Stimulated activated CD4-positive, alpha-beta T cell treated with anti-CD3 and anti-CD28 coated beads, Interleukin-12 subunit alpha, Interleukin-12 subunit beta, amount 100 ng/mL, for 4 hours (primary cell): ENCODE measurements around the gene NFATC2IP.
"Not testable (repeated sequence)": the region's sequence is repeated elsewhere in the genome, so short reads cannot be mapped to it uniquely, and the experiment has no call there.

ENCODE experiments used
- DNase-seq: peaks from one replicate; pipeline ENCODE4 v3.0.0-alpha.2; 2020

NFATC2IP gene

DNA sequence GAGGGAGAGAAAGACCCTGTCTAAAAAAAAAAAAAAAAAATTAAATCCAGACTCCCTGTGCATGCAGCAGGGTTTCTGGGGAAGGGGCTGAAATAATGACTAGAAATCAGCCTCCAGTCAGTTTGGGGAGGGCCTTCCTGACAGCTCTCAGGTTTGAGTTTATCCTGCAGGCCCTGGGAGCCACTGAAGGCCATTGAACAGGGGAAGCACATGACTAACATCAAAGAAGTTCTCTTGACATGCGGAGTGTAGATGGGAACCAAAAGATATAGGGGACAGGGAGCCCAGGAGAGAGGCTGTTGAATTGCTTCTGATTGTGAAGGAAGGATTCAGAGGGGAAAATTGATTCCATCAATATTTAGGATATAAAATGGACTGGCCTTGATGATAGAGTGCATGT lies 22.9 kb upstream of the NFATC2IP start:
- no peak for DNase-seq

DNA sequence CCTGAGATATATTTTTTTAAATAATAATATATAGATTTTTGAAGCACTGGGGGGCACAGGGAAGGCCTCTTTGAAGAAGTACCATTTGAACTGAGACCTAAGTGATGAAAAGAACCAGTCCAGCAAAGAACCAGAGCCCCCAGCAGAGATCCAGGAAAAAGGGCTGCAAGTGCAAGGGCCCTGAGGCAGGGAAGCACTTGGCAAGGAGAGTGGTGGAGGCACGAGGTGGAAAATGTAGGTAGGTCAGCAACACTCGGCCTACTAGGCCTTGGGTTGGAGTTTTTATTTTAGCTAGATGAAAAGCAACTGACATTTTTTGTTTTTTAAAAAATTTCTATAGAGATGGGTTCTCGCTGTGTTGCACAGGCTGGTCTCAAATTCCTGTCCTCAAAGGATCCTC lies 20.5 kb upstream of the NFATC2IP start:
- no peak for DNase-seq

DNA sequence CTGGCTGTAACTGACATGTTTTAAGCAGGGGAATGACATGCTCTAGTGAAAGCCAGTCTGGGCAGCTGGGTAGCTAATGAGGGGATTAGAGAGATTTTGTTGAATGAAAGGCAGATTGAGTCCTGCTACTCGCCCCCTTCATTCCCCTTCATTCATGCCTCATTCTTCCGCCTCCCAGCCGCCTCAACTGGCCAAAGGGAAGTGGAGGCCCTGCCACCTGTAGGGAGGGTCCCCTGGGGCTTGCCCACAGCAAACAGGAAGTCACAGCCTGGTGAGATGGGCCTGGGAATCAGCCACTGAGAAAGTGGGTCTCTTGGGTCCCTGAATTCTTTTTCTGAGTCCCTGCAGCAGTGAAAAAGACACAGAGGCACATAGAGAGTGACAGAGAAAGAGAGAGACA lies 20.1 kb upstream of the NFATC2IP start:
- no peak for DNase-seq

DNA sequence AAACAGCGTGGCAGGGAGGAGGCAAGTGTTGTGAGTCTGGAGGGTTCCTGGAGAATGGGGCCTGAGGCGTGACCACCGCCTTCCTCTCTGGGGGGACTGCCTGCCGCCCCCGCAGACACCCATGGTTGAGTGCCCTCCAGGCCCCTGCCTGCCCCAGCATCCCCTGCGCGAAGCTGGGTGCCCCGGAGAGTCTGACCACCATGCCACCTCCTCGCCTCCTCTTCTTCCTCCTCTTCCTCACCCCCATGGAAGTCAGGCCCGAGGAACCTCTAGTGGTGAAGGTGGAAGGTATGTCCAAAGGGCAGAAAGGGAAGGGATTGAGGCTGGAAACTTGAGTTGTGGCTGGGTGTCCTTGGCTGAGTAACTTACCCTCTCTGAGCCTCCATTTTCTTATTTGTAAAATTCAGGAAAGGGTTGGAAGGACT lies 18.9 kb upstream of the NFATC2IP start, which contains the start of gene CD19:
Gene CD19 (plus strand): TSS at position 171 of the 425 bp plus-strand sequence. CDS start 30 bp downstream, at position 201.
- DNase-seq = no peak

DNA sequence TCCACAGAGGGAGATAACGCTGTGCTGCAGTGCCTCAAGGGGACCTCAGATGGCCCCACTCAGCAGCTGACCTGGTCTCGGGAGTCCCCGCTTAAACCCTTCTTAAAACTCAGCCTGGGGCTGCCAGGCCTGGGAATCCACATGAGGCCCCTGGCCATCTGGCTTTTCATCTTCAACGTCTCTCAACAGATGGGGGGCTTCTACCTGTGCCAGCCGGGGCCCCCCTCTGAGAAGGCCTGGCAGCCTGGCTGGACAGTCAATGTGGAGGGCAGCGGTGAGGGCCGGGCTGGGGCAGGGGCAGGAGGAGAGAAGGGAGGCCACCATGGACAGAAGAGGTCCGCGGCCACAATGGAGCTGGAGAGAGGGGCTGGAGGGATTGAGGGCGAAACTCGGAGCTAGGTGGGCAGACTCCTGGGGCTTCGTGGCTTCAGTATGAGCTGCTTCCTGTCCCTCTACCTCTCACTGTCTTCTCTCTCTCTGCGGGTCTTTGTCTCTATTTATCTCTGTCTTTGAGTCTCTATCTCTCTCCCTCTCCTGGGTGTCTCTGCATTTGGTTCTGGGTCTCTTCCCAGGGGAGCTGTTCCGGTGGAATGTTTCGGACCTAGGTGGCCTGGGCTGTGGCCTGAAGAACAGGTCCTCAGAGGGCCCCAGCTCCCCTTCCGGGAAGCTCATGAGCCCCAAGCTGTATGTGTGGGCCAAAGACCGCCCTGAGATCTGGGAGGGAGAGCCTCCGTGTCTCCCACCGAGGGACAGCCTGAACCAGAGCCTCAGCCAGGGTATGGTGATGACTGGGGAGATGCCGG lies 18.2 kb upstream of the NFATC2IP start:
- no peak for DNase-seq

DNA sequence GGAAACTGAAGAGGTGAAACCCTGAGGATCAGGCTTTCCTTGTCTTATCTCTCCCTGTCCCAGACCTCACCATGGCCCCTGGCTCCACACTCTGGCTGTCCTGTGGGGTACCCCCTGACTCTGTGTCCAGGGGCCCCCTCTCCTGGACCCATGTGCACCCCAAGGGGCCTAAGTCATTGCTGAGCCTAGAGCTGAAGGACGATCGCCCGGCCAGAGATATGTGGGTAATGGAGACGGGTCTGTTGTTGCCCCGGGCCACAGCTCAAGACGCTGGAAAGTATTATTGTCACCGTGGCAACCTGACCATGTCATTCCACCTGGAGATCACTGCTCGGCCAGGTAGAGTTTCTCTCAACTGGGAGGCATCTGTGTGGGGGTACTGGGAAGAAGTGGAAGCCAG lies 17.6 kb upstream of the NFATC2IP start:
- no peak for DNase-seq

DNA sequence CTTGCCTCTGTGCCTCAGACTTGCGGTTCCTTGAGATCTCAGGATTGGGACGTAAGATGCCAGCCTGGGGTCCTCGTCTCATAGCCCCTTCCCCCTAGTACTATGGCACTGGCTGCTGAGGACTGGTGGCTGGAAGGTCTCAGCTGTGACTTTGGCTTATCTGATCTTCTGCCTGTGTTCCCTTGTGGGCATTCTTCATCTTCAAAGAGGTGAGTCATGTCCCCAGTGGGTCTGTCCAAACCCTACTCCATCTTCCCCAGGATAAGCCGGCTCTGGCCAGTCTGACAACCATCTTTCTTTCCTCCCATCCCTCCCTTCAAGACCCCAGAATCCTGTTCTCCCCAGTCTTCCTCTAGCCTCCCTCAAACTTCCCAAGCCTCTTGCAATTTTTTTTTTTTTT lies 15.4 kb upstream of the NFATC2IP start:
- no peak for DNase-seq

DNA sequence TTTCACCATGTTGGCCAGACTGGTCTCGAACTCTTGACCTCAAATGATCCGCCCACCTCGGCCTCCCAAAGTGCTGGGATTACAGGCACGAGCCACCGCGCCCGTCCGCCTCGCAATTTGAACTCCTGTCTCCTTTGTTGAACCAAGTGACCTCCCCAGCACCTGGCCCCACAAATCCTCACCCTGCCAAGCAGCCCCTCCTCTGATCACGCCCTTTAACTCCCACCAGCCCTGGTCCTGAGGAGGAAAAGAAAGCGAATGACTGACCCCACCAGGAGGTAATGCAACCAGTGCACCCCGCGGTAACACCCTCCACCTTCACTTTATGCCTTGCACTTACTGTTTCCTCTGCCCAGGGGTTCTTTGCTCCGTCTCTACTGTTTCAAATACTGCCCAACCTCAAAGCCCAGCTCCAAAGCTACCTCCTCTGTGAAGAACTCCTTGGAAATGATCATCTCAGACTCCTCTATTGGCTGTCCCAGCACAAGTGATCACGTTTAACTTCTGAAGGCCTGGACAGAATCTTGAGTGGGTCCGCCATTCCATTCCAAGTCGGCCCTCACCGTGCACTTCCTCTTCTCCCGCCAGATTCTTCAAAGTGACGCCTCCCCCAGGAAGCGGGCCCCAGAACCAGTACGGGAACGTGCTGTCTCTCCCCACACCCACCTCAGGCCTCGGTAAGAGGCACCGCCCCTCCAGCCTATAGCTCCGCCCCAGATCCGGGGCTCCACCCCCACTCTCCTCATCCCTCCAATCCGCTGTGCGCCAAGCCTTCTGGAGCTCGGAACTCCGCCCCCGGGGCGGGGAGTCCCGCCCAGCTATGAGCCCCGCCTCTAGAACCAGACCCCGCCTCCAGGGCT lies 14.6 kb upstream of the NFATC2IP start:
- DNase-seq = peak; percentile 81

DNA sequence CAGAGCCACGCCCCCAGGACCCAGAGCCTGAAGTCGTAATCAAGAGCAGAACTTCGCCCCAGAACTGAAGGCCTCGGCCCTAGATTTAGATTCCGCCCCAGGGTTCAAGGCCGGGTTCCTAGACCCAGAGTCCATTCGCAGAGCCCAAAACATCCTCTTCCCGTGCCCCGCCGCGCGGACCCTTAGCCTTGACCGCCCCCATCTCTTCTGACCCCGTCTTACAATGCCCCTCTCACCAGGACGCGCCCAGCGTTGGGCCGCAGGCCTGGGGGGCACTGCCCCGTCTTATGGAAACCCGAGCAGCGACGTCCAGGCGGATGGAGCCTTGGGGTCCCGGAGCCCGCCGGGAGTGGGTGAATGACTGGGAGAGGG lies 14.0 kb upstream of the NFATC2IP start:
- DNase-seq = no peak

DNA sequence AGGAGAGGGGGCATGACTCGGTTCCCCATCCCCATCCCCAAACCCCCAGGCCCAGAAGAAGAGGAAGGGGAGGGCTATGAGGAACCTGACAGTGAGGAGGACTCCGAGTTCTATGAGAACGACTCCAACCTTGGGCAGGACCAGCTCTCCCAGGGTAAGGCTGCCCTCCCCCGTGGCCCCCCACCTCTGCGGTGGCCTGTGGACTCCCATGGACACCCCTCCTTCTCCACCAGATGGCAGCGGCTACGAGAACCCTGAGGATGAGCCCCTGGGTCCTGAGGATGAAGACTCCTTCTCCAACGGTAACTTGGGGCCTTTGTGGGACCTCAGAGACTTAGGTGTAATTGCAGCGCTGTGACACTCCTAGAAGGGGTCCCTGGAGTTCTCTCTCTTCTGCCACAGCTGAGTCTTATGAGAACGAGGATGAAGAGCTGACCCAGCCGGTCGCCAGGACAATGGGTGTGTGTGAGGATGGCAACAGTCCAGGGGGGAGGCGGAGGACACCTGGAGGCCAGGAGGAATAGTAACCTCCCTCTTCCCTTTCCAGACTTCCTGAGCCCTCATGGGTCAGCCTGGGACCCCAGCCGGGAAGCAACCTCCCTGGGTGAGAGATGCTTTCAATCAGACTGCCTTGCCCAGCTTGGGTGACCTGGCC lies 13.4 kb upstream of the NFATC2IP start:
- DNase-seq = no peak

DNA sequence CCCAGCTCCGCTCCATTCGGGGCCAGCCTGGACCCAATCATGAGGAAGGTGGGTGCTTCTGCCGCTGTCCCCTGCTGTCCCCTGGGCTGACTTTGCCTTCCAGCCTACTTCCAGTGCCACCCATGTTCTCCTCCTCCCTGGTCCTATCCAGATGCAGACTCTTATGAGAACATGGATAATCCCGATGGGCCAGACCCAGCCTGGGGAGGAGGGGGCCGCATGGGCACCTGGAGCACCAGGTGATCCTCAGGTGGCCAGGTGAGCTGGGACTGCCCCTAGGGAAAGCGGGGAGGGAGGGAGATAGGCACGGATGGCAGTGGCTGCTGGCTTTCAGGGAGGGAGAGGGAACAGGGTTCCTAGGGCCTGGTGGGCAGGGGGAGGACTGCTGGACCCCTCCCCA lies 12.0 kb upstream of the NFATC2IP start:
- no peak for DNase-seq

DNA sequence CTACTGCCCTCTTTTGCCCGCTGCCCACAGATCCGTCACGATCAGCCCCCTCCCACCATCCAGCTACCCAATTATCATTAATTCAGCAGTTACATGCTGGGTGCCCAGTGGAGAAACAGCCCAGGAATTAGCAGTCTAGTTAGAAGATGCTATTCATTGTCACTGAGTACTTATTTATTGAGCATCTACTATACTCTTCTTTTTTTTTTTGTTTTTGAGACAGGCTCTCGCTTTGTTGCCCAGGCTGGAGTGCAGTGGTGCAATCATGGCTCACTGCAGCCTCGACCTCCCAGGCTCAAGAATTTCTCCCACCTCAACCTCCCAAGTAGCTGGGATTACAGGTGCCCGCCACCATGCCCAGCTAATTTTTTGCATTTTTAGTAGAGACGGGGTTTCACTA lies 10.9 kb upstream of the NFATC2IP start:
- DNase-seq = not testable (repeated sequence)

DNA sequence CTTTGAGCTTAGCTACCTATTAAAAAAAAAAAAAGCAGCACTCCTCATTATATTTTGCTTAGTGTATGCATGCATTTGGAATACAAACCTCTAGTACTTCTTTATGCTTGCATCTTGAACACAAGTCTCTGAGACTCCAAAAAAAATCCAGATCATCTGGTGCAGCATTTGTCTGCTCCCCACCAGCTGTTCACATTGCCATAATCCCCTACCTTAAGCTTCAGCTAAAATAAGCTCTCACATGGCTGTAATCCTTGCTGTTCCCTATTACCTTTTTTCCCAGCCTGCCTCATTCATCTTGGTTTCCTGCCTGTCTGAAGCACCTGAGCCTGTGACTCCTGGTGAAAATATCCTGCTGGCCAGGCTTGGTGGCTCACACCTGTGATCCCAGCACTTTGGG lies 7.5 kb upstream of the NFATC2IP start:
- DNase-seq = no peak

DNA sequence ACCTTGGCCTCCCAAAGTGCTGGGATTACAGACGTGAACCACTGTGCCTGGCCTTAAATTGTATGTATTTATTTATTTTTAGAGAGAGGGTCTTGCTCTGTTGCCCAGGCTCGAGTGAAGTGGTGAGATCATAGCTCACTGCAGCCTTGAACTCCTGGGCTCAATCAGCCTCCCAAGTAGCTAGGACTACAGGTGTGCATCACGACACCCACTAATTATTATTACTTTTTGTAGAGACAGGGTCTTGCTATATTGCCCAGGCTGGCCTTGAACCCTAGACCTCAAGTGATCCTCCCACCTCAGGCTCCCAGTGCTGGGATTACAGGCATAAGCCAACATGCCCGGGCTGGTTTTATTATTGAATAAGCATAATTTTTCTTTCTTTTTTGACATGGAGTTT lies 4.1 kb upstream of the NFATC2IP start:
- no peak for DNase-seq

DNA sequence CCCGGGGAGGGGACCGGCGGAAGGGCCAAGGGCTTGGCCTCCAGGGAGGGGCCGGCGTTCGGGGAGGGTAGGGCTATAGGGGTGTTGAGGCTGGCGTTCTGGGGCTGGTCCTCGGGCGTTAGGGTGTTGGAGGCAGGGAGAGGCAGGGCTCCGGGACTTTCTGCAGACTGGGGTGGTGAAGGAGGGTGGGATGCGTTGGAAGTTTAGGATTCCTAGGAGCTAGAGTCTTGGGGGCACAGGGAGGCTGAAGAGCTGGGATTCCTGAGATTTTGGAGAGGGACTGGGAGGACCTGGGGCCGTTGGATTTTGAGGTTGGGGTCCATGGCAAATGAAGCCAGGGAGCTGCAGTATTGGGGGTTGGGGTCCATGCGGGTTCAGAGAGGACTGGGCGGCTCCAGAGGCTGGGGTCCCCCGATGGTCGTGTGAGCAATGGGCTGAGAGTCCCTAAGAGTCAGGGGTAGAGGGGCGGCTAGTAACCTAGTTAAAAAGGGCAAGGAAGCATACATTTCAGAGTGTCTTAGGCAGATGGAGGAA lies 740 bp downstream of the NFATC2IP start:
- no peak for DNase-seq

DNA sequence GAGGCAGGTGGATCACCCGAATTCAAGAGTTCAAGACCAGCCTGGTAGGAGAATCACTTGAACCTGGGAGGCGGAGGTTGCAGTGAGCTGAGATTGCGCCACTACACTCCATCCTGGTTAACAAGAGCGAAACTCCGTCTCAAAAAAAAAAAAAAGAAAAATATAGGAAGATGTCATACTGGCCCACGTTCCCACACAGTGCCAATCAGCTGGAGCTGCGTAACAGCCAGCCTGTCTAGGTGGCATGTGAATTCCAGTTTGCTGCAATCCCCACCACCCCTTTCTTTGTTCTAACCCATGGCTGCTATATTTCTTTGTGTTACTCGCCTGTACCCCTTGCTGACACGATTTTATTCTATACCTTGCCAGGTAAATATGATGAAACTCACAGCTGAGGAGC lies 7.5 kb downstream of the NFATC2IP start:
- no peak for DNase-seq

DNA sequence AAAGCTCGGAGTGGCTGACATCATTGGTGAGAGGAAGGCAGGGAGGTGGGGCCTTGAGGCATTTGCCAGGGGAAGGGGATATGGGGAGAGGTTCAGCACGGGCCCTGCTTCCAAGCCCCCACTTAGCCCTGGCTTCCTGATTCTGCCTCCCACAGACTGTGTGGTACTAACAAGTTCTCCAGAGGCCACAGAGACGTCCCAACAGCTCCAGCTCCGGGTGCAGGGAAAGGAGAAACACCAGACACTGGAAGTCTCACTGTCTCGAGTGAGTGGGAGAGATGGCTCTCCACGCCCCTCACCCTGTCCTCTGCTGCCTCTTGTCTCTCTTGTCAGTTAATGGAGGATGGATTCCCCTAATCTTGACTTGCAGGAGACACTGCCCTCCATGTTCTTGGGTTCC lies 8.1 kb downstream of the NFATC2IP start:
- DNase-seq = no peak

DNA sequence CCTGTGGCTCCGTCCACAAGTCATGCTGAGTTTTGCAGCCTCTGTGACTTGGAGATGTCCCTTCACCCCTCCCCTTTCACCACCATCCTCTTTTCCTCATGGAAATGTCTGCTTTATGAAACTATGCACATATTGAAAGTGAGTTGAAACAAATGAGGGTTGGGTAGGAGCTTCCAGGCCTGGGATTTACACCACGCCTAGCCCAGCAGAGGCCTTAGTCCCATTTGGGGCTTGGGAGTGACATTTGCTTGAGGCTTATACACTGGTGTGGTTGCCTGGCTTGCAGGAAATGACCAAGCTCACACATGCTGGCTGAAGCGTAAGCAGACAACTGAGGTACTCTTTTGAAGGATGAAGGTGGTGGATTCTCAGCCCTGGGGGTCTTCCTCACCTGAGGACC lies 13.3 kb downstream of the NFATC2IP start:
- DNase-seq = no peak

DNA sequence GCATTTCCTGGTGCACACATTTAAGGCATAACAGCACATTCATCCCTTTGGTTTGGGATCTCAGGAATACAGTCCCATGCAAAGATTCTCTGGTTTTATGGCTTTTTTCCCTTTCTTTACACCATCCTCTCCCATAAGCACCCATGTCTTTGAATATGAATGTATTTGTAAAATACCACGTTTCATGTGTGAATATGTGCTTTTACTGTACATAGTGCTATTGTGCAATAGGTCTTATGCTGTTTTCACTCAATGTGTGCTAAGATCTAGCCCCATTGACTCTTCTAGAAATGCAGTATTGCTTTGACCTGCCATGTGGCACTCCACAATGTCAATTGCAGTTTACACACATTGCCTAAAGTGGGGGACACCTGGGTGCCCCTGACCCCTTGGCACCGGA lies 13.8 kb downstream of the NFATC2IP start:
- DNase-seq = no peak

DNA sequence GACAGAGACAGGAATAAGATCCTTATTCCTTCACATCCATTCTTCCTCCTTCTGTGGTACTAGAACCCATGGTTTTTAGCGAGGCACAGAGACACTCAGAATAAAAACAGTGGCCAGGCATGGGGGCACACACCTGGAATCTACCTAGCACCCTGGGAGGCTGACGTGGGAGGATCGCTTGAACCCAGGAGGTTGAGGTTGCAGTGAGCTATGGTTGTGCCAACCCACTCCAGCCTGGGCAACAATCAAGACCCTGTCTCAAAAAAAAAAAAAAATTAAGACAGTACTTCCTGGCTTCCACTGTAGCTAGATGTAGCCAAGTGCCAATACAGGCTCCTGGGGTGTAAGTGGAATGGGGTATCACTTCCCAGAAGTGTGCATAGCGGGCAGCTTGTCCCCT lies 16.4 kb downstream of the NFATC2IP start:
- no peak for DNase-seq

DNA sequence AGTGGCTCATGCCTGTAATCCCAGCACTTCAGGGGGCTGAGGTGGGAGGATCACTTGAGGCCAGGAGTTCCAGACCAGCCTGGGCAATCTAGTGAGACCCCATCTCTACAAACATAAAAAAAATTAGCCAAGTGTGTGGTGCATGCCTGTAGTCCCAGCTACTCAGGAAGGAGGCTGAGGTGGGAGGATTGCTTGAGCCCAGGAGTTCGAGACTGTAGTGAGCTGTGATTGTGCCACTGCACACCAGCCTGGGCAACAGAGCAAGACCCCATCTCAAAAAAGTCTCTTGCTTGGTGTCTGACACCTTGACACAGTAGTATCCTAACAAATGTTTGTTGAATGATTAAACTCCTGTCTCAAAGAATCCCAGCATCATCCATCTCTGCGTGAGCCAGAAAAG lies 19.0 kb downstream of the NFATC2IP start:
- not testable (repeated sequence) for DNase-seq

DNA sequence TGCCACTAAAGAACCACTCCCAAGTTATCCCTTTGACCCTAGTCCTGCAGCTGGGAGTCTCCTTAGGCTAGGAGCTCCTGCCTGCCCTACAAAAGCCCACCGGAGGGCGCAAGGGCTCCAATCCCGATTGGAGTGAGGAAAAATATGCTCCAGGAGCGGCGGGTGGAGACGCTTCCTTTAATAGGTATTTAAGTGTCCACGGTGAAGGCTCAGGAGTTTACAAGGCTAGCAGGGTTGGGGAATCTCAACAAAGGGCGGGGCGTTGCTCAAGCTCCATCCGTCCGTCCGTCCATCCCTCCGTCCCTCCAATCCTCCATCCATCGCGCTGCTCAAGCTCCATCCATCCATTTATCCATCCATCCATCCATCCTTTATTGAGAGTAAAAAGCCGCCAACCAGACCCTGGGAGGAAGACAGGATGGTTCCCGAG lies 23.3 kb downstream of the NFATC2IP start:
- no peak for DNase-seq

DNA sequence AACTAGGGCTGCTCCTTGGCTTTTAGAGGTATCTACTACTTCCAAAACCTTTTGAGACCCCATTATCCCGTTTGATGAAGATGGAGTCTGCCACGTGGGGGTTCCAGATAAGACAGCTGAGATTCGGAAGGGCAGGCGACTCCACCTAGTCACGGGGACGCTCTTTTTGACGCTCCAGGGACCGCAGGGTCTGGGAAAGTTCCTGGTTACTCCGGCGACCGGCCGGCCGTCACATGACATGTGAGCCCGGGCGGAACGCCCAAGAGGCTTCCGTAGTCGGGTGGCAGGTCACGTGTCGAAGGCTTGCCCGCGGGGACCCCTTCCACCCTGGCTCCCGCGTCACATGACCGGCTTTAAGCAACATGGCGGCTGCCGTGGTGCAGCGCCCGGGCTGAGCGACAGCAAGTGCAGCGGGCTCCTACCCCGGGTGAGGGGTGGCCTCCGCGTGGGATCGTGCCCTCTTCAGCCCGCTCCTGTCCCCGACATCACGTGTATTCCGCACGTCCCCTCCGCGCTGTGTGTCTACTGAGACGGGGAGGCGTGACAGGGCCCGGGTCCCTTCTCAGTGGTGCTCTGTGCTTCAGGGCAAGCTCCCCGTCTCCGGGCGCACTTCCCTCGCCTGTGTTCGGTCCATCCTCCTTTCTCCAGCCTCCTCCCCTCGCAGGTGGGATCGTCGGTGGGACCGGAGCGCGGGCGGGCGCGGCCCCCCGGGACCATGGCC lies 23.9 kb downstream of the NFATC2IP start, which contains the start of gene SPNS1:
Gene SPNS1 (plus strand): TSS at position 342 of the 721 bp plus-strand sequence. CDS start 374 bp downstream, at position 716.
- peak; percentile 88 for DNase-seq
